HG02763 (cell line): ENCODE results near the gene CRTC1.

ENCODE experiments used
- ATAC-seq: cut with Tn5 transposase; IDR thresholded peaks from one replicate; pipeline ENCODE4 v1.9.1; 2021; ENCODE audit warnings: mild to moderate bottlenecking, moderate library complexity; ENCODE audit not compliant: unreplicated experiment

The CRTC1 gene

DNA sequence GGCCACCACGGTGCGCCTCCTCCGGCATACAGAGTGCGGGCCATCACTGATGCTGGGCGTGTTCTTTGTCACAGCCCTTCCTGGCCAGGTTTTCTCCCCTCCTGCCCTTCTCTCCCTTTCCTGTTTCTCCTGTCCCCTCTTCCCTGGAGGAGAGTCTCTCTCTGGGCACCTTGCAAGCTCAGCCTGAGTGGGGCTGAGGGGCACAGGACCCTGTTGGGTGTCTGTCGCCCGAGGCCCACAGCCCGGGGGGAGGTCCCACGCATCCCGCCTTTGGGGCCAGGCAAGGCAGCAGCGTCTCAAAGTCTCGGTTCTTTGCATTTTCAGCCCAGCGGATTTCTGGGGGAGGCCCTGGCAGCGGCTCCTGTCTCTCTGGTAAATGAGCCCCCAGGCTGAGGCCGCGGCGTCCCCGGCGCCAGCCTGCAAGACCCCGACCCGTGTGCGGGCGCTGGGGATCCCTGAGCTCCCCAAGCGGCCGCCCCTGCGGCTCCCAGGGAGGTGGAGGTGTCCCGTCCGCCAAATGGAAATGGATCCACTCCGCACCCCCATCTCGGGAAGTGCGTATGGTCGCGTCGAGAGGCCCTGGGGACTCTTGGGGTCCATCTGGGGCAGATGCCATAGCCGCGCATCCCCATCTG lies 60.4 kb downstream of the CRTC1 start:
- no peak for ATAC-seq

DNA sequence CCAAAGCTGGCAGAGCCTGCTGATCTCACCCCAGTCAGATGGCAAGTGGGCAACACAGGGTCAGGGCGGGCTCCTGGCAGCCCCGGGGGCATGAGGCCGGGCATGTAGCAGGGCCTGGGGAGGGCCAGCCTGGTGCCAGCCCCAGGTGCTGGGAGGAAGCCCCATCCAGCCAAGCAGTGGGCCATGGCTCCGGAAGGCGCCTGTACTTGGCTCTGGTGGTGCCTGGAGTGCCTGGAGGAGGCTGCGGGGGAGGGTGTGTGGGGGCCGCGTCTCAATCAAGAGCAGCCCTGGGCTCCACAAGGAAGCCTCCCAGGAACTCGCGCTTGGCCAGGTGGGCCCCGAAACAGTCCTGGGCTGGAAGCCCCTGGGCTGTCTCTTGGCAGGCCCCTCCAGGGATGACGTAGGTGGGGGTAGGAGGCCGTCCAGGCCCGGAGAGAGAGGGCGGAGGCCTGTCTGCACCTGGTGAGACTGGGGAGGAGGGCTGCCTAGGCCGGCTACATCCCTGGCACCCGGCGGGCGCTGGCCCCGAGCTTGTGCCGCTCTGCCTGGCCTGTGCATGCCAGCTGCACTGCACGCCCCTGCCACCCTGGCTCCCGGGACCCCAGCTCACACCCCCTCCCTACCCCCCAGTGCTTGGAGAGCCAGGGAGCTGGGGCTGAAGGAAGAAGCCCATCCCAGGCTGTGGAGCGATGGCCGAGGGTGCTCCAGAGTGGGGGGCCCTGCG lies 61.7 kb downstream of the CRTC1 start:
- no peak for ATAC-seq

DNA sequence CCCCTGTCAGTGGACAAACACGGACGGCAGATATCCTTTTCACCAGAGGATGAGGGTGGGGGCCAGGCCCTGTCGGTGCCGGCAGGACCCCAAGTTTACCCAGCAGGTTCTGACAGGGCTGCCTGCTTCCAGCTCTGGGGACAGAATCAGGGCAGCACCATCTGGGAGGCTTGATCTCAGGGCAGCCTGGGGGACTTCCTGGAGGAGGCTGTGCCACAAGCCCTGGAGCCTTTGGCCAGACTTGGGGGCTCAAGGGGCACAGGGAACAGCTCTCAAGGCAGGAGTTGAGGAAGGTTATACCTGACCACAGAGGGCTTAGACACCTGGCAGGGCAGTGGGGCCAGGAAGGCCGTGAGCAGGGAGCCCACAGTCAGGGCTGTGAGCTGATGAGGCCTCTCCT lies 62.5 kb downstream of the CRTC1 start:
- no peak for ATAC-seq

DNA sequence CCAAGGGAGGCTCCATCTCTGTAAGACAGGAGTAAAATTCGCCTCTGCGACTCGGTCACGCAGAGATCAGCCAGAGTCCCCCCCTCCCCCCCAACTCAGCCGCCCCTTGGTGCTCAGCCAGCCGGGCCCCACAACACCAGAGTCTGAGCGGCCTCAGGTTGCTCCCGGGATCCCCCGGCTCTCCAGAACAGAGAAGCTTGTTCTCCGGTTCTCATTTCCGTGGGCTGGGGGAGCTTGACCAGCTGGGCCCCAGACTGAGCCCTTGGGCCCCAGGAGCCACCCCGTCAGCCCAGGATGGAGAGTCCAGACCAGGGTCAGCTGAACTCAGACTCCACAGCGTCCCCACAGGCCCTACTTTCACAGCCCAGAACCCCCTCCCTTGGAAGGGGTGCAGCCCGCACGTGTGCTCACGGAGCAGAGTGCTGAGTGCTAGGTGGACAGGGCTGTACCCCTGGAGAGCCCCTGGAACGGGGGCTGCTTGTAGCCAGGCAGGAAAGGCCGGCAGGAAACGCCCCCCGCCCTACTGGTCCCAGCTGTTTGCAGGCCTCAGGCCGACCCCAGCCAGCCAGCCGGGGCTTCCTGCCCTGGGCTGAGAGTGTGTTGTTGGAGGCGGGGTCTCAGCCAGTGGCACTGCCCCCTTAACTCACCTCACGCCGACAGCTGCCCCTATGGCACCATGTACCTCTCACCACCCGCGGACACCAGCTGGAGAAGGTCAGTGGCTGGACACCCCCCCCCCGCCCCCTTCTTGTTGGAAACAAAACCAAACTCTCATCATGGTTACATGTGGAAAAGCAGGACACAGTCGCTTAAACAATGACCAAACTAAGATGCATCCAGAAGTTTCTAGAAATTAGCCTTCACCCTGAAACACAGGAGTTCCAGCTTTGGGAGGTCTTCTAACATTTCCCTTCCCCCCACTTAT lies 63.2 kb downstream of the CRTC1 start:
- ATAC-seq = no peak

DNA sequence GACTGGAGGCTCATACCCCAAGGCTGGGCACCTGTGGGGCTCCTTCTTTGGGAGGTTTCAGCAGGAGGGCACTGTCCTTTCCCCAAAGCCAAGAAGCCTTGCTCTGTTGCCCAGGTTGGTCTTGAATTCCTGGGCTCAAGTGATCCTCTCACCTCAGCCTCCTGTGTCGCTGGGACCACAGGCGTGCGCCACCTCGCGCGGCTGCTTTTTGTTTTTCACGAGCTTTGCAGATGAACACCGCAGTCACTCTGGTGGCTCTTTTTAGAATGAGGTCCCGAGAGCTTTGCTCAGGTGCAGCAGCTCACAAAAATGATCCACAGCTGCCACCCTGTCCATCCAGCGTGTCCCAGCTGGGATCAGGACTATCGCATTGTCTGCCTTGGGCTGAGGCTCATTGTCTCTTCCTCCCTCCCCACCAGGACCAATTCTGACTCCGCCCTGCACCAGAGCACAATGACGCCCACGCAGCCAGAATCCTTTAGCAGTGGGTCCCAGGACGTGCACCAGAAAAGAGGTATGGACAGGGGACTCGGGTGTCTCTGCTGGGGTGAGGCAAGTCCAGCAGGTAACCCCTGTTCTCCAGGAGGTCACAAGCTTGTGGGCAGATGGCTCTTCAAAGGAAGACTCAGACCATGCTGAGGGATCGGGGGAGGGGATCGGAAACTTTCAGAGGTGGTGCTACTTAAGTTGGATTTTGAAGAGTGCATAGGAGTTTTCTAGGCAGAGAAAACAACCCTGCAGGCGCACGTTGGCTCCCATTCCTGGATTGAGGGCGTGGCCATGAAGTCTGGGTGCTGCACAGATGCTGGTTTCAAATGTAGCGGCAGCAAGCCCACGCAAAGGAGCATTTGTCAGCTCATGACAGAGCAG lies 66.1 kb downstream of the CRTC1 start:
- no peak for ATAC-seq

DNA sequence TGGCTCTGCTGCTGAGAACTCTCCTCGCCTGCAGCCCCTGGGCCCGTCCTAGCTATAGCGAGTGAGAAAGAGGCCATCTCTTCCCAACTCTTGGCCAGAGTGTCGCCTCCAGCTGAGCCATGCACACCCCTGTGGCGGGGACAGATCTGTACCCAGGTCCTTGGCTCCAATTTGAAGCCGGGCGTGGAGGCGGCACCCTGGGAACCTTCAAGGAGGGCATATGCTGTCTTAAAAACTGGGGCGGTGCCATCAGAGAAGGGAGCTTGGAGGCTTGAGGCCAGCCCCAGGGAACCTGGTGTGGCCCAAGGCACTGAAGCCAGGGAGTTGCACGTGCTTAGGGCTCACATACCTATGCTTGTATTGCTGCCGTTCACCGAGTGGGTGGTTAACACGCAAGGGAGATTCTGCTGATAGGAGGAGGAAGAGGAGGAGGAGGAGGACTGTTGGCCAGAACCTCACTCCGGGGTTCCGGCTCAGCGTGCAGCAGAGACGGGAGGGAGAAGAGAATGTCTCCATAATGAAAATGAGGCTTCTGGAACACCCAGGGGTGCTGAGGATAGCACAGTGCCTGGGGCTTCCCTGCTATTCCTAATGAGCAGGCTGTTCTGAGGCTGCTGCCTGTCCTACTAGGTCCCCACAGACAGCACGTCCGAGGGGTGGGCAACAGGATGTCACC lies 67.0 kb downstream of the CRTC1 start:
- ATAC-seq = no peak

DNA sequence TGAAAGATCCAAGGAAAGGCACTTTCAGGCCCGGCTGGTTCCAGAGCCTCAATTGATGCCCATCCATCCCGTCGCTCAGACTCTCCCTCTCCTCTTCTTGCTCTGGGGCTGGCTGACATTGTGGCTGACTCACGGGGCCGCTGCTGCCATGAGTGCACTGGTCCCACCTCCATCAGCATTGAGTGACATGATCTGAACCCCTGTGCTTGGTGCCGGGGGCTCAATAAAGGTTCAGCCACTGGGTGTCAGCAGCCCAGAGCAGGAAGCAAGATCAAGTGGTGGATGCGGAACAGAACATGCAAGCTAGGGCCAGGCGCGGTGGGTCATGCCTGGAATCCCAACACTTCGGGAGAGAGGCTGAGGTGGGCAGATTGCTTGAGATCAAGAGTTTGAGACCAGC lies 68.1 kb downstream of the CRTC1 start:
- no peak for ATAC-seq

DNA sequence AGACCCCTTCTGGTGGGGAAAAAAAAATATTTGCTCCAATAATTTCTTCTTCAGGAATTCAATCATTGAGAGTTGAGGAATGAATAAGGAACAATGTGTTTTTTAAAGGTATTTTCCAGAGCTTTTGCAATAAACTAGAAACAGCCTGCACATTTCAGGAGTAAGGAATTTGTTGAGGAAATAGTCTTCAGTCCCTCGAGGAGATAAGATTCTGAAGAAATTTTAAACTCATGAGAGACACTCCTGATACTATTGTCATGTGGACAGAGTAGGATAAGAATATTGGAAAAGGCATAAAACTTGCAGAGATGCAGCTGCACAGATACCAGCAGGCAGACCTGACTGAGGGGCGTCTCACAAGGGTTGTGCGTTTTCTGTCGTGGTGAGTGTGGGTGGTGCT lies 71.0 kb downstream of the CRTC1 start:
- ATAC-seq = no peak

DNA sequence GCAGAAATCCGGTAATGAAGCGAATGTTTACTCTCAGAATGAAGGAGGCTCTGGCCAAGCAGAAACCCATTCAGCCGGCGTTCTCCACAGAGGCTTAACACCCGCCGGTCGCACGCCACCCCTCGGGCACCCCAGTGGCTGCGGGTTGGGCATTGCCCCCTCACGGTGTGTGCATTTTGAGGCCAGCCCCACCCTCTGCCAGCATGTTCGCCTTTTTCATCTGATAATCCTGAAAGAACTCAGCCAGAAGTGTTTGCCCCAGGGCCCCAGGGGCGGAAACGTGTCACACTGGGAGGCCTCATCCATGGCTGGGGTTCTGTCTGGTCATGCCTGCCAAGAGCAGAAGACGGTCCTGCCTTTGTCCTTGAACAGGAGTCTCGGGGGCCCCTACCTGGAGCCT lies 73.4 kb downstream of the CRTC1 start:
- ATAC-seq = no peak

DNA sequence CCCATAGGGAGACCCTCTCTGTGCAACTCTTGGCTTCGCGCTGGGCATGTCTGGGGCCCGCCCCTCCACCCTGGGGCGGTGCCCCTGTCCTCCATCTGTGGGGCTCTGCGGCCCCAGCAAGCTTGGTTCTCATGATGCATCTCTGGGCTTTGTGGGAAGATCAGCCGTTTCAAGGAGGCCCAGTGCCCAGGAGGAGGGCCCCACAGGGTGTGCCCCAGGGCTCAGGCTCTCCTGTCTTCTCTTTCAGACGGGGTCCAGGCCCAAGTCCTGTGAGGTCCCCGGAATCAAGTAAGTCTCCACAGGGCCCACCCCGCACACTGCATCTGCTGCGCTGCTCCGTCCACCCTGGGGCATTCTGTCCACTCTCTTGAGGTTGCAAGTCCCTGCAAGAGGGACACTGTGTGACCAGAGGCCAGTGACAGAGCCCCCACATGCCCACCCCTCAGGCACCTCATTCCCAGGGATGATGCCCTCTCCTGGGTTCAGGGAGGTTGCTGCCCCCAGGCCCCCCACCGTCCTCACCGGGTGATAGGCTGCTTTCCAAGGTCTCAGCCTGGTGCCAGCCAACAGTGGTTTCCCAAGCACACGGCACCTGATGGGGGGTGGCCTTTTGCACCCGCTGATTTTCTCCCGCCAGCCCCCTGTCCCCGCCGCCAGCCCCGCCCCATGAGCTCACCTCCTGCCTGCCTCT lies 76.0 kb downstream of the CRTC1 start:
- no peak for ATAC-seq

DNA sequence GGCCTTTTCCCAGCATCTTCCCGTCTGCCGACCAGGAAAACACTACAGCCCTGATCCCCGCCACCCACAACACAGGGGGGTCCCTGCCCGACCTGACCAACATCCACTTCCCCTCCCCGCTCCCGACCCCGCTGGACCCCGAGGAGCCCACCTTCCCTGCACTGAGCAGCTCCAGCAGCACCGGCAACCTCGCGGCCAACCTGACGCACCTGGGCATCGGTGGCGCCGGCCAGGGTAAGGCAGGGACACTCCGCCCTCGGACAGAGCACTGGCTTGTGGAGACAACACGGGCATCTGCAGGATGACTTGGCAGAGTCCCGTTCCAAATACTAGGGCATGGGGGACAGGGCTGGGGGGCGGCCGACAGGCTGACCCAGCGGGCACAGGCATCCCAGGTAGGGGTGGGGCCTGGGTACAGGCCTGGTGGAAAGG lies 76.5 kb downstream of the CRTC1 start:
- ATAC-seq = no peak

DNA sequence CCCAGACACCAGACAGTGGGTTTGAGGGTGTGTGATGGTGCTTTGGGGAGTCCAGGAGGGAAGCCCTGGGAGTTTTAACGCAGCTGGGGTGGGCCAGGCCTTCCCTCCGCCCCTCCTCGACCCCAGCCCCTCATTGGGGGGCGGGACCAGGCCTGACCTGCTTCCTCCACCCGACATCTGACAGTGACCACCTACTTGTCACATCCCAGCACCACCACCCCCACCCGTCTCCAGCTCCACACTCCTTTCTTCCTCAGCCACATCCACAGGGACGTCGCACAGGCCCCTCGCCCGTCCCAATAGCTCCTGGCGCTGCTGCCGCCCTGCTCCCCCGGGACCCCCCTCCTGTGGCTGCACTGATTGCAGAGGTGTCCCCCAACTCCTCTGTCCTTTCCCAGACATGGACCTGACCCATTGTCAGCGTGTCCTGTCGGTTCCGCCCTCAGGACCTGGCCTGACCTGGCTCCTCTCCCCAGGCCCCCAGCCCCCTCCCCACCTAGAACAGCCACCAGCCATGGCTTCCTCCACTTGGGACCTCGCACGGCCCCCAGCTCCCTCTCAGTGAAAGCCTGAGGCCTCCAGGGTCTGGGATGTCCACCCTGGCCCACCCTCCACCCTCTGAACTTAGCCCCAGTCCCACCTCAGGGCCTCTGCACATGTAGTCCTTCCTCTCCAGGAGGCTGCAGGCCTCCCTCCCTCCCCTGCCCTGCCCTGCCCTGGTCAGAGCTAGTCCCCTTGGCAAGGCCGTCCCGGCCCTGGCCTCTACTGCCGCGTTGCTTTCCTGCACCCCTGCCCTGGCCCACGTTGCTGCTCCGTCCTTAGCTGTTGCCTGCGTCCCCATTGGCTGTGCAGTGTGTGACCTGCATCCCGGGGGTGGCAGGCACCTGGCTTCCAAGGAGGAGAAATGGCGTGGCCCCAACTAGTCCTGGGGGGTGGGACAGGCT lies 77.2 kb downstream of the CRTC1 start:
- no peak for ATAC-seq

DNA sequence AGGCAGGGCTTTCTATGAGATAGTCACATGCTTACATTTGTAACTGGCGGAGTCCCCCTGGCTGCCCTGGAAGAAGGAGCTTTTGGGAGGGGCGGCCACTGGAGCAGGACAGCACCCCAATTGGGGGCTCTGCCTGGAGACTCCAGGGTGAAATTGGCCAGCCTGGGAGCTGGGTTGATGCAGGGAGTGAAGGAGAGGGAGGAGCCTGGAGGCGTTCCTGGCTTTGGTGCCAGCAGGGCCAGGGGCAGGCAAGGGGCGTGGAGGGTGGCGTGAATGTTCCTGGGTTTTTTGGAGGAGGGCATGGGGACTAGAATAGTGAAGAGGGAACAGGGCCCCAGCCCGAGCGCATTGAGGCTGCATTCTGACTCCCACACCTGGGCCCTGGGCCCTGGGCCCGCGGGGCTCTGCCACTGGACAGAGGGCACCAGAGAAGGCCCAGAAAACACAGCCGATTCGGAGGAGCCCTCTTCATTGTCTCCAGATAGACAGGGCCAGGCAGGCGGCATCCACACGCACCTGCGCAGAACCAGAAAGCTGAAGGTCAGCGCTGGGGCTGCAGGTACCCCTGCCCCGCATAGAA lies 78.1 kb downstream of the CRTC1 start:
- no peak for ATAC-seq

DNA sequence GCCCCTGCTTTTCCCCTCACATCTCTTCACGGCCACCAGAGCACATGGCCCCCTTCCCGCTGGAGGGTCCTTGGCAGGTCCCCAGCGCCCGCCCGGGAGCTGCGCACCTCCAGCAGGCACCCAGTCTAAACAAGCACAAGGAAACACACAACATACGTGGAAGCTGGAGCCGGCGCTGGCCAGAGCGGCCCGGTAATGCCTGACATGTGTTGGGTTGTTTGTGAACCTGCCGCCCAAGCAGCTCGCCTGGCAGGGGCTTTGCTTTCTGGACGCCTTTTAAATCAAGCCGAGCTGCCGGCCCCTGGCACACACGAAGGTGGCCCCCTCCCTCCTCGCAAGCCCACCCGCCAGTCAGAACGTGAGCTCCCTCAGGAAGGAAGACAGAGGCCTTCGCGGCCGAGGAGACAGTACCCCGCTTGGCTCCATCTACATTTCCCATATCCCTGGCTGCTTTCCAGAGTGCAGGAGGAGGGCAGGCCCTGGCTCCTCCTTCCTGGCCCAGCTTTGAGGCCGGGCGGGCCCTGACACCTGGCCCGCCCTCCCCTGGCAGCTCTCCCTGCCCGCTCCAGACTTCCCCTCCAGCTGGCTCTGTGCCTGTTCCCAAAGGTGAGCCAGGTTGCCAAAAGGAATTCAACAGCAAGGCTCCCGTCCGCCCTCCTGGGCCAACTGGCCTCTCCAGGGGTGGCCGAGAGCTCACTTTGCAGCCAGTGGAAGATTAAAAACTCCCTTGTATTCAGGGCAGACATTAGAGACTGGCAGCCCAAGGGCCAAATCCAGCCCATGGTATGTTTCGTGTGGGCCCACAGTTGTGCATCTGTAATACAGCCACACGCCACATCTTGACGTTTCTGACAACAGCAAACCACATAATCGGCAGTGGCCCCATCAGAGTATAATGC lies 78.9 kb downstream of the CRTC1 start:
- ATAC-seq = no peak

DNA sequence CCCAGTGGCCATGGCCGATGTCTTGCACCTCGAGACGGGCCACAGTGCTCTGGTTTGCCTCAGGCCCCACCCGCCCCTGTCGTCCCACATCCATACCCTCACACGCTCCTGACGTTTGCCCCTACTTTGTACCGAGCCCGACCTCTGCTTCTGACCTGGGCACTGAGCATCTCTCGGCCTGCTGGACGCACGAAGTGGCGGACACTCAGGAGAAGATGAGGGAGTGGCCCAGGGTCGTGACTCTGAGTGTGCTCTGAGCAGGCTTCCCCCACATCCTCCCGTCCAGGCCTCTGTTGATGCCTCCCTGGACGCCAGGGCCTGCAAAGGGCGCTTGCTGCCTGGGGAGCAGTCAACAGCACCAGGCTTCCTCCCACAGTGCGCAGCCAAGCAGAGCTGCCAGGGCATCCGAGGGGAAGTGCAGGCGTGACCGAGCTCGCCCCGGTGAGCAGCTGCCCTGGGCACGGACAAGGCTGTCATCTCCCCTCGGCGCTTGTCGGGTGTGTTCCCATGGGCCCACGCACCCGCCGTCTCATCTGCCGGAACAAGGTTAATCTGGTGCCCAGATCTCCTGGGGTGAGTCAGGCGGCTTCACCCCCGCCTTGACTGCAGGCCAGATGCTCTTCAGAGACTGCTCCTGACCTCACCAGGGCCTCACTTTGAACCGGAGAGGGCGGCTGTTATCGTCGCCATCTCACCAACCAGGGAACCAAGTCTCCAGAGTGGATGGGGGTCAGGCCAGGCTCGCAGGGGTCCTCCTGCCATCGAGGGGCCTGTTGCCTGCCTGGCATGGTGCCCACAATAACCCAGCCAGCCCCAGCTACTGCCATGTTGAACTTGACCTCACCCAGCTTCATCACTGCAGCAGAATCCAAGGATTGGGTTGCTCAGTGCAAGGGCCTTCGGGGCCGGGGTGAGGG lies 80.5 kb downstream of the CRTC1 start:
- no peak for ATAC-seq

DNA sequence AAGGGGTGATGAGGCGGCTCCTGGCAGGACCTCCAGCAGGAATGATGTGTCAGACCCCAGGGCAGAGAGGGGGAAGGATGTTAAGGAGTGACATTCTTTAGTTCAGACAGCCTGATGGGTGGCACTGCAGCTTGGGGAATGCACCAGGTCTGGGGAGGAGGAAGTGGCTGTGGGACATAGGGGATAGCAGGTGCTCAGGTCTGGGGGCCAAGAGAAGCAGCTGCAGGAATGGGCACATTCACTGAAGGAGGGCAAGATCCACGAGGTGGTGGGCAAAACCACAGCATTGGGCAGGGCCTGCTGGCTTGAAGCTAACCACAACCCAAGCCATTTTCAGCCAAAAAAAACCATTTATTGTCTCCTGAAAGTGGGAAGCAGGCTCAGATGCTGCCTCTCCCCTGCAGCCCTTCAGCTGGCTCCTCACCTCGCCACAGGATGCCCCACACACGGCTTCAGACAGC lies 81.1 kb downstream of the CRTC1 start:
- ATAC-seq = no peak
